Suprapubic skin (tissue), 4 donors: Measurements from ENCODE around the gene PLOD1. TPM values are rescaled to one million over a fixed set of nuclear protein-coding genes. Genes with fewer than 3 reads are reported as not detected.
"Not testable (repeated sequence)": the region's sequence is repeated elsewhere in the genome, so short reads cannot be mapped to it uniquely, and the experiment has no call there.

Experiments
- DNase-seq, 2 donors: peaks; one replicate each; pipeline ENCODE4 v3.0.0-alpha.2; 2019; ENCODE audit warnings: low spot score in 2 of 2
- H3K27ac ChIP-seq: fragments of 200-600 bp; sonication (generic); one replicate; pipeline ENCODE4 v1.5.1; 2019
- H3K27me3 ChIP-seq: fragments of 200-600 bp; sonication (generic); one replicate; pipeline ENCODE4 v1.5.1; 2019
- H3K36me3 ChIP-seq: fragments of 200-600 bp; sonication (generic); one replicate; pipeline ENCODE4 v1.5.1; 2019
- H3K4me1 ChIP-seq: fragments of 200-600 bp; sonication (generic); one replicate; pipeline ENCODE4 v1.5.1; 2019
- H3K4me3 ChIP-seq: fragments of 200-600 bp; sonication (generic); one replicate; pipeline ENCODE4 v1.5.1; 2019; ENCODE audit warnings: mild to moderate bottlenecking
- H3K9me3 ChIP-seq: fragments of 200-600 bp; sonication (generic); one replicate; pipeline ENCODE4 v1.5.1; 2019
- EP300 ChIP-seq: sonication (generic); formaldehyde crosslinking; IDR thresholded peaks from one replicate; pipeline ENCODE4 v1.6.1; 2017; ENCODE audit warnings: antibody characterized with exemption
- POLR2A ChIP-seq, 2 donors: fragments of 450-650 bp; IDR thresholded peaks; one replicate each; pipeline ENCODE4 v1.6.1; 2017; ENCODE audit warnings: antibody characterized with exemption in 2 of 2, mild to moderate bottlenecking in 2 of 2, moderate library complexity in 2 of 2
- POLR2AphosphoS5 ChIP-seq, 3 donors: sonication (generic); formaldehyde crosslinking; IDR thresholded peaks; one replicate each; pipeline ENCODE4 v1.6.1; 2017; ENCODE audit warnings: antibody characterized with exemption in 3 of 3
- WGBS: methylation state at CpG from one replicate; pipeline ENCODE4 v1.1.5; 2018; 5-methylcytosine and 5-hydroxymethylcytosine counted together
- total RNA-seq, 4 donors: library from RNA; depleted of rRNA; stranded (reverse); fragments of >200 nt; gene quantifications; one replicate each; pipeline ENCODE4 v1.1.0, GENCODE V29; 2016
- TF ChIP-seq, protein P1 (sequence below), 2 donors: fragments of 200-600 bp in 1 of 2; fragments of 450-650 bp in 1 of 2; sonication (generic) in 1 of 2; IDR thresholded peaks; one replicate each; pipeline ENCODE4 v1.5.1; 2016 to 2019; ENCODE audit warnings: antibody characterized with exemption in 2 of 2, mild to moderate bottlenecking in 1 of 2, moderate library complexity in 1 of 2

PLOD1 gene
- total RNA-seq, 4 donors from 2014 or later: 26.7 to 47.6 (median 37.7) TPM

DNA sequence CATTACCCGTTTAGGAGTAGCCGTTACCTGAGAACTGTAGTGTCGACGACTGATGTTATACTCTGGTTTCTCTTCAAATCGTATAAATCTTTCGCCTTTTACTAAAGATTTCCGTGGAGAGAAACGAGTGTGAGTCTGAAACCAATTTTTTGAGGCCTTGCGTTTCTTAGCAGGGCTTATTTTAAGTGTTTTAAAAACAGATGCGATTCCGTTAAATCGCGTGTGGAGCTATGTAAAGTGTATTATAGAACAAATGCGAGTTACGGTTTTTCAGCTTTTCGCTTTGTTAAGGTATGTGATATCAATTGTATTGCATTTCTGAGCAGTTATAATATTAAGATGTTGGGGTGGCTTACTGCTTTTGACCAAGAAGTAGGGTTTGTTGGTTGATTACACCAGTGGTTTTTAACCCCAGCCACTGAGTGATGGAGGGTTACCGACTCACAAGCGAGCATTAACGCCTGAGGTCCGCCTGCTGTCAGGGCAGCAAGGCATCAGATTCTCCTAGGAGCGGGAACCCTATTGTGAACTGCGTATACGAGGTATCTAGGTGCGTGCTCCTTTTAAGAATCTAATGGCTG lies 26.3 kb upstream of the PLOD1 start:
- Histone ChIP-seq H3K4me3 (peak overlapping the region; percentile 68), H3K9me3 (no peaks in the 10 kb centered on the region), H3K36me3 (no peaks in the 10 kb centered on the region), H3K27me3 (no peaks in the 10 kb centered on the region), H3K4me1 (peaks cover 10% of the 10 kb centered on the region), H3K27ac (peak overlapping the region; percentile 96)
- DNase-seq: peak in 1 of 2 donors; percentile 71
- WGBS: under 1% methylated on average over 23 of the region's 24 CpGs
- TF ChIP-seq EP300: no peak
- TF ChIP-seq POLR2A (IDR thresholded peaks at IDR 0.05): peak; percentile 94 to 99
- TF ChIP-seq POLR2AphosphoS5 (IDR thresholded peaks at IDR 0.05): peak; percentile 95 to 98 (median 97)
- TF ChIP-seq, protein P1, sequence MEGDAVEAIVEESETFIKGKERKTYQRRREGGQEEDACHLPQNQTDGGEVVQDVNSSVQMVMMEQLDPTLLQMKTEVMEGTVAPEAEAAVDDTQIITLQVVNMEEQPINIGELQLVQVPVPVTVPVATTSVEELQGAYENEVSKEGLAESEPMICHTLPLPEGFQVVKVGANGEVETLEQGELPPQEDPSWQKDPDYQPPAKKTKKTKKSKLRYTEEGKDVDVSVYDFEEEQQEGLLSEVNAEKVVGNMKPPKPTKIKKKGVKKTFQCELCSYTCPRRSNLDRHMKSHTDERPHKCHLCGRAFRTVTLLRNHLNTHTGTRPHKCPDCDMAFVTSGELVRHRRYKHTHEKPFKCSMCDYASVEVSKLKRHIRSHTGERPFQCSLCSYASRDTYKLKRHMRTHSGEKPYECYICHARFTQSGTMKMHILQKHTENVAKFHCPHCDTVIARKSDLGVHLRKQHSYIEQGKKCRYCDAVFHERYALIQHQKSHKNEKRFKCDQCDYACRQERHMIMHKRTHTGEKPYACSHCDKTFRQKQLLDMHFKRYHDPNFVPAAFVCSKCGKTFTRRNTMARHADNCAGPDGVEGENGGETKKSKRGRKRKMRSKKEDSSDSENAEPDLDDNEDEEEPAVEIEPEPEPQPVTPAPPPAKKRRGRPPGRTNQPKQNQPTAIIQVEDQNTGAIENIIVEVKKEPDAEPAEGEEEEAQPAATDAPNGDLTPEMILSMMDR (IDR thresholded peaks at IDR 0.05): no peak

DNA sequence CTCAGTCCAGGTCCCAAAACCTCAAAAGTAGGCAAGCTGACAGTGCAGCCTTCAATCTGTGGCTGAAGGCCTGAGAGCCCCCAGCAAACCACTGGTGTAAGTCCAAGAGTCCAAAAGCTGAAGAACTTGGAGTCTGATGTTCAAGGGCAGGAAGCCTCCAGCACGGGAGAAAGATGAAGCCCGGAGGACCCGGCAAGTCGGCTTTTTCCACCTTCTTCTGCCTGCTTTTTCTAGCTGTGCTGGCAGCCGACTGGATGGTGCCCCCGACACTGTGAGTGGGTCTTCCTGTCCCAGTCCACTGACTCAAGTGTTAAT lies 23.6 kb upstream of the PLOD1 start:
- DNase-seq, H3K4me1 ChIP-seq, H3K27ac ChIP-seq, H3K9me3 ChIP-seq, H3K4me3 ChIP-seq, H3K36me3 ChIP-seq, H3K27me3 ChIP-seq: not testable (repeated sequence)
- 79% methylated on average over 5 of the region's 6 CpGs for WGBS

DNA sequence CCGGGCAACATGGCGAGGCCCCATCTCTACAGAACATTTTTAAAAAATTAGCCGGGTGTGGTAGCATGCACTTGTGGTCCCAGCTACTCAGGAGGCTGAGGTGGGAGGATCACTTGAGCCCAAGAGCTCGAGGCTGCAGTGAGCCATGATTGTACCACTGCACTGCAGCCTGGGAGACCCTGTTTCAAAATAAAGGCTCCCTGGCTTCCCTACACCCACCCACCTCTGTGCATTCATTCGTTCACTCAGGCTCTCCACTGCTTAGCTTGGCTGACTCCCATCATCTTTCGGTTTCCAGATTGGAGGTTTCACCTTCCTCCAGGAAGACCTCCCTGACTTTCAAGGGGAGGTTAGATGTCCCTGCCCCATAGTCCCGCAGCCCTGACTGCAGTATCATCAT lies 22.5 kb upstream of the PLOD1 start:
- peaks cover 10% of the 10 kb centered on the region for H3K4me1 ChIP-seq
- WGBS: 92% methylated on average over 6 of the region's 7 CpGs
- H3K4me3 ChIP-seq: no peak overlapping the region
- H3K27ac ChIP-seq: no peak overlapping the region
- no peaks in the 10 kb centered on the region for H3K27me3 ChIP-seq
- H3K9me3 ChIP-seq: no peaks in the 10 kb centered on the region
- H3K36me3 ChIP-seq: peaks cover 5% of the 10 kb centered on the region
- no peak for DNase-seq
- no peak for TF ChIP-seq EP300
- no peak for TF ChIP-seq POLR2A (IDR thresholded peaks at IDR 0.05)
- no peak for TF ChIP-seq POLR2AphosphoS5 (IDR thresholded peaks at IDR 0.05)
- TF ChIP-seq, protein P1 (IDR thresholded peaks at IDR 0.05): no peak

DNA sequence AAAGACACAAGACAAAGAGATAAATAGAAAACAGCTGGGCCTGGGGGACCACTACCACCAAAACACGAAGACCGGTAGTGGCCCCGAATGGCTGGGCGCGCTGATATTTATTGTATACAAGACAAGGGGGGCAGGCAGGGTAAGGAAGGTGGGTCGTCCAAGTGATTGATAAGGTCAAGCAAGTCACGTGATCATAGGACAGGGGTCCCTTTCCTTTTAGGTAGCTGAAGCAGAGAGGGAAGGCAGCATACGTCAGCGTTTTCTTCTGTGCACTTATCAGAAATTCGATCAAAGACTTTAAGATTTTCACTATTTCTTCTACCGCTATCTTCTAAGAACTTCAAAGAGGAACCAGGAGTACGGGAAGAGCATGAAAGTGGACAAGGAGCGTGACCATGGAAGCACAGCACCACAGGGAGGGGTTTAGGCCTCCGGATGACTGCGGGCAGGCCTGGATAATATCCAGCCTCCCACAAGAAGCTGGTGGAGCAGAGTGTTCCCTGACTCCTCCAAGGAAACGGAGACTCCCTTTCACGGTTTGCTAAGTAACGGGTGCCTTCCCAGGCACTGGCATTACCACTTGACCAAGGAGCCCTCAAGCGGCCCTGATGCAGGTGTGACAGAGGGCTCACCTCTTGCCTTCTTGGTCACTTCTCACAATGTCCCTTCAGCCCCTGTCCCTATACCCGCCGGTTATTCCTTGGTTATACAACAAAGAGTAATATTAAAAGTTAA lies 21.9 kb upstream of the PLOD1 start:
- not testable (repeated sequence) for H3K27ac ChIP-seq, H3K9me3 ChIP-seq, H3K27me3 ChIP-seq, H3K4me1 ChIP-seq, H3K36me3 ChIP-seq, DNase-seq, H3K4me3 ChIP-seq
- 75% methylated on average over 21 of the region's 21 CpGs for WGBS

DNA sequence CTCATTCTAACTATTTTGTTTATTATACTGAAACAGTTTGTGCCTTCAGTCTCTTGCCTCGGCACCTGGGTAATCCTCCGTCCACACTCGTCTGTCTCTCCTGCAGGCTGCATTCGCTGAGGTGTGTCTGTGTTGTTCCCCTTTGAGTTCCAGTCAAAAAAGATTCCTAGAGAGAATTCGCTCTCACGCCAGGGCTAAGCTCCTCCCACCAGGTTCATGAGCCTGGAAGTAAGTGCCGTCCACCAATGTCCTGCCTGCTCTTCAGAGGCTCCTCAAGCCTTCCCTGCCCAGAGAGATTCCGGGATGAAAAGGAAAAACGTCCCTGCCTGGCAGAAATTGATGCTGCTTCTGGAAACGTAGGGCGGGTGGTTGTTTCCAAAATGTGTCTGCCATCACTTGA lies 21.2 kb upstream of the PLOD1 start:
- Histone ChIP-seq H3K4me3 (no peak overlapping the region), H3K4me1 (peaks cover 13% of the 10 kb centered on the region), H3K27me3 (no peaks in the 10 kb centered on the region), H3K36me3 (peaks cover 12% of the 10 kb centered on the region), H3K27ac (no peak overlapping the region), H3K9me3 (no peaks in the 10 kb centered on the region)
- 39% methylated on average over 9 of the region's 11 CpGs for WGBS
- TF ChIP-seq, protein P1 (IDR thresholded peaks at IDR 0.05): no peak
- no peak for TF ChIP-seq POLR2A (IDR thresholded peaks at IDR 0.05)
- TF ChIP-seq POLR2AphosphoS5 (IDR thresholded peaks at IDR 0.05): no peak
- no peak for DNase-seq

DNA sequence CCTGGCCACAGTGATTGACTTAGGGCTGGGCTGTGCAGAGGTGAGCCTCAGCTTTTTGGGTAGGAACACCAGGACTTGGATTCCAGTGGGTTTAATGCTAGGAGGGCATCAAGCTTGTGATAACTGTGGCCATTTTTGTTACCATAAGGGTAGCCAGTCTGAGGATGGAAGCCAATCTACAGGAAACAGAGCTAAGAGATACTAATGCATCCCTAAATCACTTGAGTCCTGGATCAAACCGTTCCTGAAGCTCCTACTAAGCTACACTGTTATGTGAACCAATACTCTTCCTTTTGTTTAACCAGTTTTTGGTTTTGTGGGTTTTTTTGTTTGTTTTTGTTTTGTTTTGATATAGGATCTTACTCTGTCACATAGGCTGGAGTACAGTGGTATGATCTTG lies 20.5 kb upstream of the PLOD1 start:
- H3K36me3 ChIP-seq: peaks cover 18% of the 10 kb centered on the region
- TF ChIP-seq POLR2AphosphoS5 (IDR thresholded peaks at IDR 0.05) (no peak), POLR2A (IDR thresholded peaks at IDR 0.05) (no peak), EP300 (no peak)
- TF ChIP-seq, protein P1 (IDR thresholded peaks at IDR 0.05): no peak
- H3K4me1 ChIP-seq: peaks cover 19% of the 10 kb centered on the region
- no peak overlapping the region for H3K4me3 ChIP-seq
- WGBS: 83% methylated on average over 1 of the region's 1 CpG
- H3K27me3 ChIP-seq: no peaks in the 10 kb centered on the region
- DNase-seq: no peak
- H3K9me3 ChIP-seq: no peaks in the 10 kb centered on the region
- no peak overlapping the region for H3K27ac ChIP-seq
